WI38 (cell line): ENCODE measurements around the gene MGMT.

Experiments
- H3K4me3 ChIP-seq: 2 replicates; pipeline ENCODE4 v1.5.1; 2011; ENCODE audit warnings: low read depth, mild to moderate bottlenecking, control low read depth, low read length
- CTCF ChIP-seq: IDR thresholded peaks from 2 replicates; pipeline ENCODE4 v1.5.1; 2012; ENCODE audit warnings: low read depth, mild to moderate bottlenecking, control low read depth, low read length

Gene MGMT

GRCh38 chr10:129495256-129495655, 28.2 kb downstream of the MGMT start:
- TF ChIP-seq CTCF, result no peak

DNA sequence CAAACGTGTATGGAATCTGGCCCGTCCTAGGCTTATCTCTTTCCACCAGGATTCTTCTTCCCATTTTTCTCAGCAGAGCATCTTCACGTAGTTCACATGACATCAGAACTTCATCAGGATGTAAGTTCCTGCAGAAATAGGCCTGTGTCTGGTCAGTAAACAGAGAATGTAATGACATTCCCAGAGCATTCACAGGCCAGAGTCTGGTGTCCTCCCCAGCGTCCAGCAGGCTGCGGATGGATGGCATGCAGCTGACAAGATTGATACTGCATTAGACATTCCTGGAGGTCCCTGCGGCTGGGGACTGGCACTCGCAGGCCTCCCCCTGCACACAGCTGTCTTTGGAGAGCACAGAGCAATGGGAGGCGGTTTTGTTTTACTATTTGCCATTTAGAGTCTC, 28.7 kb downstream of the MGMT start:
- TF ChIP-seq CTCF, result no peak
- no peak overlapping the region for H3K4me3 ChIP-seq

More at GRCh38 chr10:129495256-129495655, 28.2 kb downstream of the MGMT start:
- H3K4me3 ChIP-seq, result no peak overlapping the region

DNA sequence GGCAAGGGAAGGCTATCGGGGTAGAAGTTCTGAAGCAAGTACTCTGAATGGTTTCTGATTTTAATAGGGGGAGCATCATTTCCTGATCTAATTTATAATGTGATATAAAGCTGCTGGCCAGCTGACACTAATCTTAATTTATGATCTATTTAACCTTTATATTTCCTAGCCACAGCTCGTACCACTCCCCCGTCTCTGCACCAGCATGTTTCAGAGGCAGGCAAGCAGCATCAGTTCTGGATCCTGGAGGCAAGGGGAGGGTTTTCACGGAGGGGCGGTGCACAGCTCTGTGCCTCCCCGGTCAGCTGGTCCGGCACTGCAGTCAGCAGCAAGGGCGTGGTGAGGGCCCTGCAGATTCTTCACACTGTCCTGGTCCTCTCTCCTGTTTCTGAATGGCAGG, 30.0 kb downstream of the MGMT start:
- H3K4me3 ChIP-seq, result no peak overlapping the region
- no peak for TF ChIP-seq CTCF

DNA sequence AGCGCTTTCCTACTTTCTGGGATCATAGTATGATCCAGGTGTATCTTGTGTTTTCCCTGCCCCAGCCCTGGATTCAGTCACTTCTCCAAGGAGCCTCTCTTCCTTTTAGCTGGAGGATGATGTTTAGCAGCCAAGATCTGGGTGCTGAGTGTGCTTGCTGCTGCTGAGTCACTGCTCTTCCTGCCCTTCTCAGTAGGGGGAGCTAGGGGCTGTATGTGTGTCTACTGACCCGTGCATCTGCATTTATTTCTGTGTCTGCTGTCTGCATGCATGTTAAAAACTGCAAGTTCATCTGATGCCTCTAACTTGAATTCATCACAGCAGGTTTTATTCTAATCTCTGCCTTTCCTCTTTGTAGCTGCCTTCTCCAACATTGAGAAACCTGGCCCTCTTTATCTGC, 31.6 kb downstream of the MGMT start:
- TF ChIP-seq CTCF, result no peak
- no peak overlapping the region for H3K4me3 ChIP-seq

DNA sequence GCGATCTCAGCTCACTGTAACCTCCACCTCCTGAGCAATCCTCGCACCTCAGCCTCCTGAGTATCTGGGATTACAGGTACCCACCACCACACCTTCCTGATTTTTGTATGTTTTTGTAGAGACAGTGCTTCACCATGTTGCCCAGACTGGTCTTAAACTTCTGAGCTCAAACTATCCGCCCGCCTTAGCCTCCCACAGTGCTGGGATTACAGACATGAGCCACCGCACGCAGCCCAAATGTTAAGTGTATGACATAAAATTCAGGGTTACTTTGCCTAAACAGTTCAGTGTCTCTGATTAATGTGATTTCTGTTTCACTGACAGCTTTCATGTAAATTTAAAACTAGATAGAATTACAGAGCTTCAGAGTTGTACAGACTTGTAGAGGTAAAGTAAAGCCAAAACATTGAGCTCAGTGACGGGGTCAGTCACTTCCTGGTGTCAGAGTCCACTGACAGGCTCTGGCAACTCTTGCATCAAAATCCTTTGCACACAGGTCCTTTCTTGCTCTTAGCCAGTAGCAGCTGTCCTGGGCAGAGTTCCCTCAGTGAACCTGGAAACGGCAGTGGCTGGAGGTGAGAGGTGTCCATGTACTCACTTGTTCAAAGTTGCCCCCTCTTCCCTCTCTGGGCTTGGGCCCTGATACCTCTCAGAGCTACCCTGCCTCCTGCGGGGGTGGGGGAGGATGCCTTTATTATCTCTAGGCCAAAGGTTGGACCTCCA, 33.7 kb downstream of the MGMT start:
- TF ChIP-seq CTCF, result no peak
- no peak overlapping the region for H3K4me3 ChIP-seq

GRCh38 chr10:129501652-129502436, 34.8 kb downstream of the MGMT start:
- no peak overlapping the region for H3K4me3 ChIP-seq
- TF ChIP-seq CTCF, result no peak

DNA sequence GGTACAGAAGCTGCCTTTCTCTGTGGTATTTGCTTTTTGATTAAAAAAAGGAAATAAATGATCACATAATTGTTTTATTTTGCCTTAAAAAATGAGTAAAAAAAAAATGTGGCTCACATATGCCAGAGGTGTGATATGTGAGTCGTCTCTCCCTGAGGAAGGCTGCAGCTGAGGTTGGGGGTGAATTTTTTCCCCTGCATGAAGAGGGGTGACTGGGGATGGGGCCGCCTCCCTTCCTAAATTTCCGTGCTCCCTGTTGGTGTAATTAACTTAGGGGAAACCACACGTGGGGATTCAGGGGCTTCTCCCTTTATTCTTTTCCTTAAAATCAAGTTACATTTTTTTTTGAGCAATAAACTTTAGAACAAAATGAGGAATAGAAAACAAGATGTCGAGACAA, 35.4 kb downstream of the MGMT start:
- no peak for TF ChIP-seq CTCF
- no peak overlapping the region for H3K4me3 ChIP-seq
